Left cardiac atrium (tissue), 4 donors: ENCODE data around the gene MGAT5B. TPM values are rescaled to one million over a fixed set of nuclear protein-coding genes. Genes with fewer than 3 reads are reported as not detected.

Experiments used
- ATAC-seq, 2 donors: fragments of 200-7000 bp; cut with Tn5 transposase; one replicate each; pipeline ENCODE4 v1.9.1; 2020; ENCODE audit warnings: mild to moderate bottlenecking in 2 of 2, moderate library complexity in 2 of 2
- DNase-seq: peaks from one replicate; pipeline ENCODE4 v3.0.0-alpha.2; 2020
- intact Hi-C, 2 donors: fragments of 100-400 bp; cut with DNase I; formaldehyde crosslinking; loops; one replicate each; pipeline versions ENCODE4 v1.14.1 to v1.15.1; 2022 to 2023
- total RNA-seq, 2 donors: library from RNA; stranded (reverse); fragmentation: NEBNext Ultra II Directional; extraction: Animal tissue kit (Norgen Biotek cat#: 25700); gene quantifications; one replicate each; pipeline ENCODE4 v1.2.1, GENCODE V29; 2021
- donor health status: DM: no; HTN: yes; CAD: no.
- donor health status: DM: no; HTN: yes; CAD: no; lungs with severe emphysema.
- donor health status: DM: yes; HTN: yes; CAD: no.
- donor health status: Dilated cardiomyopathy.

Gene MGAT5B
- total RNA-seq, 2 donors from 2014 or later, result 0.15 to 0.21 TPM

DNA sequence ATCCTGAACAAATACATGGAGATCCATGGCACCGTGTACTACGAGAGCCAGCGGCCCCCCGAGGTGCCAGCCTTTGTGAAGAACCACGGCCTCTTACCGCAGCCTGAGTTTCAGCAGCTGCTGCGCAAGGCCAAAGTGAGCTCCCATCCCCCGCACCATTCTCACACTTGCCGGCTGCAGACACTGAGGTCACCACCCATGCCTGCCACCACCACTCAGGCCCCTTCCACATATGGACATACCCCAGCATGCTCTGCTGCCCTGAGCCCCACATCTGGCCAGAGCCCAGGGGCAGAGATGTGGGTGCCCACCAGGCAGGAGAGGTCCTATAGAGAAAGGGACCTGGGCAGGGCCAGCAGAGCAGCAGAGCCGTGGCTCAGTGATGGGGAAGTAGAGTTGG, 69.8 kb downstream of the MGAT5B start:
- intact Hi-C loops, result no loop called here
- ATAC-seq (no peak), DNase-seq (no peak)

- no peak for ATAC-seq
- intact Hi-C loops, result no loop called here
- DNase-seq, result no peak
Measured at GRCh38 chr17:76940295-76940694, 72.1 kb downstream of the MGAT5B start.

GRCh38 chr17:76940738-76941350, 72.6 kb downstream of the MGAT5B start:
- no peak for ATAC-seq
- intact Hi-C loops, result no loop called here
- no peak for DNase-seq

- ATAC-seq (no peak), DNase-seq (no peak)
- intact Hi-C loops, result no loop called here
Measured at GRCh38 chr17:76943202-76943601, 75.0 kb downstream of the MGAT5B start.

GRCh38 chr17:76943781-76944213, 75.6 kb downstream of the MGAT5B start:
- DNase-seq (no peak), ATAC-seq (no peak)
- intact Hi-C loops, result no loop called here

DNA sequence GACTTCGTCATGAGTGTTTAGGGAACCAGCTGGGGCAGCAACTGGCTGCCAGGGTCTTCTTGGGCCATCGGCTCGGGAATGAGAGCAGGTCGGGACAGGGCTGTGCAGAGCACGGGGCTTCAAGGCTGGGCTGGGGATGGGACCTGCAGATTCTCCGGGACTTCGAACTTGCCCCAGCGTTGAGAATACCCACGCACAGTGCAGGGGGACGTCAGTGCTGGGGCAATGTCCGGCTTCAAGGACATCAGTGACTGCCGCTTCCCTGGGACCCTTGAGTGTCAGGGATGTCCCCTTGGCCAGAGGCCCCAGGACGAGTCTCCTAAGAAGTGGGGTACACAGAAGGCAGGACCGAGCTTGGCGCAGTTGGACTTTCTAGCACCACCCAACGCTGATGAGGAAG, 76.3 kb downstream of the MGAT5B start:
- DNase-seq, result no peak
- no peak for ATAC-seq
- intact Hi-C loops, result no loop called here

GRCh38 chr17:76946111-76946771, 78.0 kb downstream of the MGAT5B start:
- intact Hi-C loops, result no loop called here
- ATAC-seq, result no peak
- DNase-seq, result no peak

- intact Hi-C loops, result no loop called here
- DNase-seq, result no peak
- no peak for ATAC-seq
Measured at GRCh38 chr17:76946772-76947135, 78.5 kb downstream of the MGAT5B start.

- ATAC-seq, result no peak
- intact Hi-C loops, result no loop called here
- DNase-seq, result no peak
Measured at GRCh38 chr17:76947309-76947708, 79.1 kb downstream of the MGAT5B start.

DNA sequence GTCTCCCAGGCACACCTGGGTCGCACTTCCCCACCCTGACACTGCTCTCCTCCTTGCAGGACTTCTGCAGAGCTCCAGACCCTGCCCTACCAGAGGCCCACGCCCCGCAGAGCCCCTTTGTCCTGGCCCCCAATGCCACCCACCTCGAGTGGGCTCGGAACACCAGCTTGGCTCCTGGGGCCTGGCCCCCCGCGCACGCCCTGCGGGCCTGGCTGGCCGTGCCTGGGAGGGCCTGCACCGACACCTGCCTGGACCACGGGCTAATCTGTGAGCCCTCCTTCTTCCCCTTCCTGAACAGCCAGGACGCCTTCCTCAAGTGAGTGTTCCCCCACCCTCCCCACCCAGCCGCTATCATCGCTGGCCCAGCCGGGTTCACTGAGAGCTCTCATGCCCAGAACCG, 79.6 kb downstream of the MGAT5B start:
- DNase-seq (no peak), ATAC-seq (no peak)
- intact Hi-C loops, result no loop called here

- ATAC-seq (no peak), DNase-seq (no peak)
- intact Hi-C loops, result no loop called here
Measured at GRCh38 chr17:76948301-76948700, 80.1 kb downstream of the MGAT5B start.

- DNase-seq, result no peak
- intact Hi-C loops, result no loop called here
- no peak for ATAC-seq
Measured at GRCh38 chr17:76948726-76949342, 80.6 kb downstream of the MGAT5B start.

GRCh38 chr17:76949913-76950695, 81.9 kb downstream of the MGAT5B start:
- ATAC-seq (no peak), DNase-seq (no peak)
- intact Hi-C loops, result no loop called here

DNA sequence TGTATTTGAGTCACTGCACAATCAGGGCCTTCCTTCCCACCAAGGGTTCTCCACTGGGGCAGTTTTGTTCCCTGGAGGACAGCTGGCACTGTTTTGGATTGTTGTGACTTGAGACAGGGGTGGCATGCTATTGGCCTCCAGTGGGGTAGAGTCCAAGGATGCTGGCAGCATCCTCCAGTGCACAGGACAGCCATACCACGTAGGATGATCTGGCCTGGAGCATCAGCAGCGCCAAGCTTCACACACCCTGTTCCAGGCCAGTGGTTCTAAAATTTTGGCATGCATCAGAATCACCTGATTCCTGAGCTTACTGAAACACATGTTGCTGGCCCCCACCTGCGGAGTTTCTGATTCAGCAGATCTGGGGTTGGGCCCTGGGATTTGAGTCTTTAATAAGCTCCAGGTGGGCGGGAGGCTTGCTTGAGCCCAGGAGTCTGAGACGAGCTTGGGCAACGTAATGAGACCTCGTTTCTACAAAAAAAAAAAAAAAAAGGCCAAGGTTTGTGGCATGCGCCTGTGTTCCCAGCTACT, 83.2 kb downstream of the MGAT5B start:
- no peak for ATAC-seq
- no peak for DNase-seq
- intact Hi-C loops, result no loop called here

GRCh38 chr17:76952402-76952801, 84.2 kb downstream of the MGAT5B start:
- intact Hi-C loops, result no loop called here
- ATAC-seq (no peak), DNase-seq (no peak)

DNA sequence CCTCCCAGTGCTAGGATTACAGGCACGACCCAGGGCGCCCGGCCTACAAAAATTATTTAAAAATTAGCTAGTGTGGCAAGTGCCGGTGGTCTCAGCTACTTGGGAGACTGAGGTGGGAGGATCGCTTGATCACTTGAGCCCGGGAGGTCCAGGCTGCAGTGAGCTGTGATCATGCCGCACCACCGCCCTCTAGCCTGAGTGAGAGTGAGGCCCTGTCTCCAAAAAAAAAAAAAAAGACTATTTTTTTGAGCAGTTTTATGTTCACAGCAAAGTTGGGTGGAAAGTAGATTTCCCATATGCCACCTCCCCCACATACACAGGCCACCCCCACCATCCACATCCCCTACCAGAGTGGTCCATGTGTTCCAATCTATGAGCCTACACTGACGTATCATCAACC, 84.9 kb downstream of the MGAT5B start:
- intact Hi-C loops, result no loop called here
- ATAC-seq (no peak), DNase-seq (no peak)

DNA sequence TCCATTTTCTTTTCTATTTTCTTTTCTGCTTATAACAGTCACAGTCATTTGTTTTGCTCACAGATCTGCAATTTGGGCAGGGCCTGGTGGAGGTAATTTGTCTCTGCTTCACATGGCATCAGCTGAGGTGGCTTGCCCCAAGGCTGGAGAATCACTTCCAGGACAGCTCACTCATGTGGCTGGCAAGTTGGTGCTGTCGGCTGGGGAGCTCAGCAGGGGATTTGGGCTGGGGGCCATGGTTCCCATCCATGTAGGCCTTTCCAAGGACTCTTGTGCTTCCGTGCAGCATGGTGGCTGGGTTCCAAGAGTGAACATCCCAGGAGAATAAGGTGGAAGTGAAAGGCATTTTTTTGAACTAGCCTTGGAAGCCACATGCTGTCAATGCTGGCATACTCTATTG, 85.7 kb downstream of the MGAT5B start:
- ATAC-seq (no peak), DNase-seq (no peak)
- intact Hi-C loops, result no loop called here

GRCh38 chr17:76955191-76955590, 87.0 kb downstream of the MGAT5B start:
- intact Hi-C loops, result no loop called here
- no peak for DNase-seq
- ATAC-seq, result no peak

DNA sequence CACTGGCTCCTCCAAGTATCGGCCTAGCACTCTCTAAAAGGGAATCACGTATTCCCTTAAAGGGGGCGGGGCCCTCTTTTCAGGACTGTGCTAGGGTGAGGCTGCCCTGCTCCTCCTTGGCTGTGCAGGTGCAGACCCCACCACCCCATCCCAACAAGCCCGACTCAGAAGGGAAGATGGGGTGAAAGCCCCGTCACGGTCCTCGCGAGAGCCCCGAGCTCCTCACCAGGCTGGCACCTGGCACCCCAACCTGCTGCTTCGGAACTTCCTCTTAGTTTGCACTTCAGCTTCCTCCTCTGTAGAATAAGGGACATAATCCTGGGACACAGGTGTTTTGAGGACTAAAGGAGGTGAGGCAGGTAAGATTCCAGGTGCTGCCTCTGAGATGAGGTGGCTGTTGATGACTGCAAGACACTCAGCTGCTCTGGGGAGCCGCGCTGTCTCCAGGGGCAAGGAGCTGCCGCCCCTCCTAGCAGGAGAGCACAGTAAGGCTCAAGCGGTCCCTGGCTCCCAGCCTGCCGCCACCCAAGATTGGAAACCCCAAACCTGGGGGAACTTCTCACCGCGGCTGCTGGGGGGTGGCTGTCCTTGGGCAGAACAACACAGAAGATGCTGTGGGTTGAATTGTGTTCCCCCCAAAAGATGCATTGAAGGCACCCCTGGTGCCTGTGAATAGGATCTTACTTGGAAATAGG, 88.8 kb downstream of the MGAT5B start:
- intact Hi-C loops, result no loop called here
- ATAC-seq, result no peak
- no peak for DNase-seq
